Mesendoderm (in vitro differentiated cells): ENCODE measurements around the gene TFE3. TPM values are rescaled to one million over a fixed set of nuclear protein-coding genes. Genes with fewer than 3 reads are reported as not detected.
"Not testable (repeated sequence)": the region's sequence is repeated elsewhere in the genome, so short reads cannot be mapped to it uniquely, and the experiment has no call there.

ENCODE experiments used
- DNase-seq: peaks from one replicate; pipeline ENCODE4 v3.0.0; 2013
- H2AK5ac ChIP-seq: 2 replicates; pipeline ENCODE4 v1.6.1; 2013; ENCODE audit warnings: low read length, inconsistent platforms
- H2BK120ac ChIP-seq: 2 replicates; pipeline ENCODE4 v1.6.1; 2013; ENCODE audit warnings: low read depth, mild to moderate bottlenecking, low read length, moderate library complexity, mixed read lengths
- H2BK15ac ChIP-seq: replicated peaks from 2 replicates; pipeline ENCODE4 v1.6.1; 2013; ENCODE audit warnings: low read depth, mild to moderate bottlenecking, moderate library complexity
- H2BK5ac ChIP-seq: 2 replicates; pipeline ENCODE4 v1.6.1; 2013; ENCODE audit warnings: low read length, inconsistent platforms
- H3K18ac ChIP-seq: 2 replicates; pipeline ENCODE4 v1.6.1; 2013; ENCODE audit warnings: mild to moderate bottlenecking, low read length, mixed read lengths
- H3K23ac ChIP-seq: one replicate; pipeline ENCODE4 v1.6.1; 2013; ENCODE audit warnings: low read length
- H3K27ac ChIP-seq: 2 replicates; pipeline ENCODE4 v1.5.1; 2013; ENCODE audit warnings: low read depth, mild to moderate bottlenecking, inconsistent platforms, low read length, moderate library complexity
- H3K27me3 ChIP-seq: 2 replicates; pipeline ENCODE4 v1.6.1; 2013; ENCODE audit warnings: low read length, control low read depth, mild to moderate bottlenecking, inconsistent platforms; ENCODE audit not compliant: insufficient read depth, poor library complexity
- H3K36me3 ChIP-seq: 2 replicates; pipeline ENCODE4 v1.6.1; 2013; ENCODE audit warnings: low read length, inconsistent platforms; ENCODE audit not compliant: control insufficient read depth, insufficient read depth
- H3K4ac ChIP-seq: one replicate; pipeline ENCODE4 v1.6.1; 2013; ENCODE audit warnings: low read depth, mild to moderate bottlenecking, low read length, moderate library complexity
- H3K4me1 ChIP-seq: 2 replicates; pipeline ENCODE4 v1.6.1; 2013; ENCODE audit warnings: low read depth, low read length, inconsistent platforms; ENCODE audit not compliant: control insufficient read depth
- H3K4me2 ChIP-seq: 2 replicates; pipeline ENCODE4 v1.6.1; 2013; ENCODE audit warnings: low read length
- H3K4me3 ChIP-seq: 2 replicates; pipeline ENCODE4 v1.5.1; 2013; ENCODE audit warnings: mild to moderate bottlenecking, low read length
- H3K56ac ChIP-seq: one replicate; pipeline ENCODE4 v1.6.1; 2013; ENCODE audit warnings: low read length
- H3K79me1 ChIP-seq: 2 replicates; pipeline ENCODE4 v1.6.1; 2013; ENCODE audit warnings: low read length, inconsistent platforms
- H3K79me2 ChIP-seq: 2 replicates; pipeline ENCODE4 v1.6.1; 2013; ENCODE audit warnings: mild to moderate bottlenecking, low read length; ENCODE audit not compliant: control insufficient read depth, insufficient read depth
- H3K9ac ChIP-seq: 2 replicates; pipeline ENCODE4 v1.6.1; 2013; ENCODE audit warnings: low read length, inconsistent platforms
- H4K5ac ChIP-seq: one replicate; pipeline ENCODE4 v1.6.1; 2013; ENCODE audit warnings: low read length
- H4K8ac ChIP-seq: one replicate; pipeline ENCODE4 v1.6.1; 2013; ENCODE audit warnings: low read depth, mild to moderate bottlenecking, control low read depth, low read length, moderate library complexity
- WGBS: extraction: QIAGEN DNeasy Blood & Tissue Kit; methylation state at CpG from one replicate; pipeline ENCODE4 v1.1.7; 2013; ENCODE audit warnings: low lambda C conversion rate, missing lambda C conversion rate; ENCODE audit not compliant: insufficient coverage; ENCODE audit errors: extremely low coverage; 5-methylcytosine and 5-hydroxymethylcytosine counted together
- small RNA-seq: library from polyadenylated mRNA; stranded (forward); fragments of <200 nt; extraction: miRNeasy Mini kit (QIAGEN cat#:217004); gene quantifications from one replicate; pipeline ENCODE3, GENCODE V24; 2013; ENCODE audit not compliant: insufficient read depth

TFE3 gene

GRCh38 chrX:48980341-48980740, 62.8 kb downstream of the TFE3 start:
- H2BK5ac ChIP-seq, H3K79me1 ChIP-seq, DNase-seq, H3K56ac ChIP-seq, H4K8ac ChIP-seq, H3K4me2 ChIP-seq, H3K18ac ChIP-seq, H3K27ac ChIP-seq, H3K23ac ChIP-seq, H3K36me3 ChIP-seq, H2BK120ac ChIP-seq, H3K9ac ChIP-seq, H3K4ac ChIP-seq, H3K4me3 ChIP-seq, H2AK5ac ChIP-seq, H3K4me1 ChIP-seq, H4K5ac ChIP-seq, H2BK15ac ChIP-seq, H3K27me3 ChIP-seq, H3K79me2 ChIP-seq: not testable (repeated sequence)
- no CpG with 5 or more reads among the region's 10 CpGs for WGBS

Small RNA genes within 50 kb of the gene (small RNA-seq; reads per million reads assigned to genes)
- gene RNU4-52P, result not detected
